Measurements from ENCODE around the gene CREBBP.

Gene CREBBP

DNA sequence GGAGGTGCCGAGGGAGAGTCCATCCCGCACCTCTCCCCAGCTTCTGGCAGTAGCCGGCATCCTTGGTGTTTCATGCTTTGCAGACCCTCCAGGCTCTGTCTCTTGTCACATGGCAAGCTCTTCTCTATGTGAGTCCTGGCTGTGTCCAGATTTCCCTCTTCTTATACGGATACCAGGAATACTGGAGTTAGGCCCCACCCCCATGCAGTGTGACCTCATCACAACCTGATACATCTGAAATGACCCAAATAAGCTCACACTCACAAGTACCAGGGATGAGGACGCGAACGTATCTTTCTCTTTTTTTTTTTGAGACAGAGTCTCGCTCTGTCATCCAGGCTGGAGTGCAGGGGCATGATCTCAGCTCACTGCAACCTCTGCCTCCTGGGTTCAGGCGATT lies 186.5 kb downstream of the CREBBP start:
- no peak overlapping the region for H3K27ac Mint-ChIP-seq
- no peak overlapping the region for H3K4me3 Mint-ChIP-seq
- H3K4me1 Mint-ChIP-seq, result peaks cover 19% of the 10 kb centered on the region
- CTCF ChIA-PET, result interaction anchor here (0.7 to 0.9 kb wide), 2 partner anchors 9 to 456 kb away, joined by 3 to 5 read pairs; no protein-coding TSS in a partner anchor
- no peaks in the 10 kb centered on the region for H3K27me3 Mint-ChIP-seq
- H3K36me3 Mint-ChIP-seq, result peaks cover 10% of the 10 kb centered on the region
- no peak for DNase-seq
- no peaks in the 10 kb centered on the region for H3K9me3 Mint-ChIP-seq

DNA sequence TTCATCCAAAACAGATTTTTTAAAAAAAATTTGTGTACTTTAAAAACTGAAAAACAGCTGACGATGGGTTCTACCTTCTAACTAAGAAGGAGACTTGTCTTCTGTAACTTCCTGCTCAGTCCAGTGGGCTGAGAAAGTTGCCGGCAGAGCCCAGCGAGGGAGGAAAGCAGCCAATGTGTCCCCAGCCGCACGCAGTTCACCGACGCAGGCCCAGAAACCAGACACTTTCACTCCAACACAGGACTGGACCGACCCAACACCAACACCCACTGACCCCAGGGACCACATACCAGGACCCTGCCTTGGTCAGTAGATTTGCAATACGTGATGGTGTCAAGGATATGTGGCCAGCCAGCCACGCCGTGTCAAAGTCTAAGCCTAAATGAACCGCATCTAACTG lies 188.8 kb downstream of the CREBBP start:
- Mint-ChIP-seq H3K27me3 (no peaks in the 10 kb centered on the region), H3K4me3 (no peak overlapping the region)

DNA sequence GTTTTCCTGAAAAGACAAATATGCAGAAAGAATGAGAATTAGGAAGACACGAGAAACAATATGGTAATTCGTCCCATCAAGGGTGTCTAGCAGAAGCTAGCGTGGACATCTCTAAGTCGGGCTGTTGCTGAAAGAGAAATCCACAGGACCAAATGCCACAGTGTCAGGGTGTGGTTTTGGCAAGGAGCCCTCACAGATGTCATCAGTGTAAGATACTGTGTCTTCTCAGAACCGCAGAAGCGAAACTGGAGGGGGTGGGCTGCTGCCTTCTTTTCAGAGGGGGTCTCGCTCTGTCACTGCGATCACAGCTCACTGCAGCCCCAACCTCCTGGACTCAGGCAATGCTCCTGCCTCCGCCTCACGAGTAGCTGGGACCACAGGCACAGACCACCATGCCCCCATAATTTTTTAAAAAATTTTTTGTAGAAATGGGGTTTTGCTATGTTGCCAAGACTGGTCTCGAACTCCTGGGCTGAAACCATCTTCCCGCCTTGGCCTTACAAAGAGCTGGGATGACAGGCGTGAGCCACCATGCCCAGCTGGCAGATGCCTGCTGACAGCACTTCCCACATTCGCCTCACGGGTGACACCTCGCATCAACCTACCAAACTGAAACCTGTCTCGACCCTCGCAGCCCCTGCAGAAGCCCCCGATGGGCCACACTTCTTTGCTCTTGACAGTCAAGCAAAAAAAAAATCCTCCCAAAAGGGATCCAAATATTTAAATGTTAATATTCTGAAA lies 189.4 kb downstream of the CREBBP start:
- peaks cover 13% of the 10 kb centered on the region for H3K4me1 Mint-ChIP-seq
- peaks cover 21% of the 10 kb centered on the region for H3K36me3 Mint-ChIP-seq
- no peaks in the 10 kb centered on the region for H3K27me3 Mint-ChIP-seq
- no peak overlapping the region for H3K27ac Mint-ChIP-seq
- H3K9me3 Mint-ChIP-seq, result no peaks in the 10 kb centered on the region
- DNase-seq, result no peak
- CTCF ChIA-PET, result interaction anchor here (1.0 to 2.8 kb wide), 5 partner anchors 9 to 248 kb away, joined by 3 to 10 read pairs (median 4); no protein-coding TSS in a partner anchor
- H3K4me3 Mint-ChIP-seq, result no peak overlapping the region

More for the DNA sequence above, 188.8 kb downstream of the CREBBP start:
- H3K36me3 Mint-ChIP-seq, result peaks cover 21% of the 10 kb centered on the region
- no peak for DNase-seq
- CTCF ChIA-PET, result interaction anchor here (1.0 to 2.8 kb wide), 4 partner anchors 8 to 248 kb away, joined by 3 to 10 read pairs (median 6); no protein-coding TSS in a partner anchor
- H3K27ac Mint-ChIP-seq, result no peak overlapping the region
- H3K4me1 Mint-ChIP-seq, result peaks cover 13% of the 10 kb centered on the region
- H3K9me3 Mint-ChIP-seq, result no peaks in the 10 kb centered on the region

DNA sequence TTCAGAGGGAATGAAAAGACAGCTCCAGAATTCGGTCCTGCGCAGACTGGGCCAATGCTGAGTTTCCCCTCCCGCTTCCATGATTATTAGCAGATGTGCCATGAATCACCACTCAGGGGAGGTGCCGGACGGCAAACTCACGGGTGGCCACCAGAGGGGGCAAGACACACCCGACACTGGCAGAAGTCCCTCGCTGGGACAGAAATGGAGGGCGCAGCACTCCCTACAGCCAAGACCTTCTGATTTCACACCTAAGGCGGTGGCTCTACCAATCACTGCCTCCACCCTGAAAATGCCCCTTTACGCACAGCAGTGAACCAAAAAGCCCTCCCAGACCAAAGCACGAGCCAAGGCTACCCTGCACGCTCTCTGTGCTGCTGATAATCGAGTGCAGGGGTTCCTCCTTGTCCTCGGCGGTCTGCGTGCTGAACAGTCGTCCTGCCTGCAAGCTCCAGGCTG lies 190.0 kb downstream of the CREBBP start:
- peaks cover 13% of the 10 kb centered on the region for H3K4me1 Mint-ChIP-seq
- CTCF ChIA-PET, result interaction anchor here (0.6 to 2.8 kb wide), 7 partner anchors 10 to 564 kb away, joined by 3 to 10 read pairs (median 4); no protein-coding TSS in a partner anchor
- no peak overlapping the region for H3K27ac Mint-ChIP-seq
- peaks cover 21% of the 10 kb centered on the region for H3K36me3 Mint-ChIP-seq
- H3K27me3 Mint-ChIP-seq, result no peaks in the 10 kb centered on the region
- no peaks in the 10 kb centered on the region for H3K9me3 Mint-ChIP-seq
- no peak overlapping the region for H3K4me3 Mint-ChIP-seq
- DNase-seq, result peak; percentile 89

DNA sequence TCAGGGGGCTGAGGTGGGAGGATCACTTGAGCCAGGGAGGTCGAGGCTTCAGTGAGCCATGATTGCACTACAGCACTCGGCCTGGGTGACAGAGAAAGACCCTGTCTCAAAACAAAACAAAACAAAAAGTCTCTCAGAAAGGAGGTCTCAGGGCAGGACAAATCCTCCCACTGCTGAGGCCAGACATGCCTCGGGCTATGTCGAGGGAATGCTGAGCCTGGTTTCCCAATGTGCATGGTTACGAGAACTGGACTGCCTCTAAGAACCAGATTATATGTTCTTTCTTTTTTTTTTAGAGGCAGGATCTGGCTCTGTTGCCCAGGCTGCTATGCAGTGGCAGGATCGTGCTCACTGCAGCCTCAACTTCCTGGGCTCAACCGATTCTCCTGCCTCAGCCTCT lies 190.8 kb downstream of the CREBBP start:
- H3K36me3 Mint-ChIP-seq, result peaks cover 23% of the 10 kb centered on the region
- H3K4me3 Mint-ChIP-seq, result no peak overlapping the region
- CTCF ChIA-PET, result interaction anchor here (0.6 to 2.8 kb wide), 5 partner anchors 17 to 565 kb away, joined by 3 to 10 read pairs (median 3); no protein-coding TSS in a partner anchor
- H3K27ac Mint-ChIP-seq, result no peak overlapping the region
- H3K9me3 Mint-ChIP-seq, result no peaks in the 10 kb centered on the region
- DNase-seq, result no peak
- H3K27me3 Mint-ChIP-seq, result no peaks in the 10 kb centered on the region
- peaks cover 13% of the 10 kb centered on the region for H3K4me1 Mint-ChIP-seq

DNA sequence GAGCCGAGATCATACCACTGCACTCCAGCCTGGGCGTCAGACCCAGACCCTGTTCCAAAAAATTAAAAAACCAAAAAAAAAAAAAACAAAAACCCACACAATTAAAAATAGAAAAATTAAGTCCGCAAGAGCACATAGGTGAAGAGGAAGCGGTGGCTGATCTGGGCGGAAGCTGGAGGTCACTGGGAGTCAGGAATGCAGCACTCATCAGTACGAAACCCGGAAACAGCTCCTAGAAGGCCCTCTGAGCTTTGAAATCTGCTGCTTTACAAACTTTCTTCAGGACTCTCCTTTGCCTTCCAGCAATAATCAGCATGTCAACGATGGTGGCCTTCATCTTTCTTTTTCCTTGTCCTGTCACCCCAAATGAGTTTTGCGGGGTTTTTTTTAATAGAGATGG lies 192.7 kb downstream of the CREBBP start:
- CTCF ChIA-PET, result interaction anchor here (0.8 to 1.0 kb wide), 2 partner anchors 62 to 191 kb away, joined by 3 read pairs; no protein-coding TSS in a partner anchor
- Mint-ChIP-seq H3K4me3 (no peak overlapping the region), H3K9me3 (no peaks in the 10 kb centered on the region), H3K36me3 (peaks cover 29% of the 10 kb centered on the region), H3K27me3 (no peaks in the 10 kb centered on the region), H3K27ac (no peak overlapping the region), H3K4me1 (peaks cover 13% of the 10 kb centered on the region)
- no peak for DNase-seq

DNA sequence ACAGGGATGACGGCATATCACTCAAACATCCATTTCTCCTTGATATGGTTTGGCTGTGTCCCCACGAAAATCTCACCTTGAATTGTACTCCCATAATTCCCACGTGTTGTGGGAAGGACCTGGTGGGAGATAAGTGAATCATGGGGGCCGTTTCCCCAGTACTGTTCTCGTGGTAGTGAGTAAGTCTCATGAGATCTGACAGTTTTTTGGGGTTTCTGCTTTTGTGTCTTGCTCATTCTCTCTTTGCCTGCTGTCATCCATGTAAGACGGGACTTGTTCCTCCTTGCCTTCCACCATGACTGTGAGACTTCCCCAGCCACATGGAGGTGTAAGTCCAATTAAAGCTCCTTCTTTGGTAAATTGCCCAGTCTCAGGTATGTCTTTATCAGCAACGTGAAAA lies 193.5 kb downstream of the CREBBP start:
- Mint-ChIP-seq H3K9me3 (no peaks in the 10 kb centered on the region), H3K27me3 (no peaks in the 10 kb centered on the region), H3K36me3 (peaks cover 33% of the 10 kb centered on the region), H3K27ac (no peak overlapping the region), H3K4me3 (no peak overlapping the region), H3K4me1 (peaks cover 13% of the 10 kb centered on the region)
- no peak for DNase-seq
- CTCF ChIA-PET, result interaction anchor here (0.6 kb wide), 1 partner anchor 200 kb away, joined by 3 read pairs; no protein-coding TSS in a partner anchor

DNA sequence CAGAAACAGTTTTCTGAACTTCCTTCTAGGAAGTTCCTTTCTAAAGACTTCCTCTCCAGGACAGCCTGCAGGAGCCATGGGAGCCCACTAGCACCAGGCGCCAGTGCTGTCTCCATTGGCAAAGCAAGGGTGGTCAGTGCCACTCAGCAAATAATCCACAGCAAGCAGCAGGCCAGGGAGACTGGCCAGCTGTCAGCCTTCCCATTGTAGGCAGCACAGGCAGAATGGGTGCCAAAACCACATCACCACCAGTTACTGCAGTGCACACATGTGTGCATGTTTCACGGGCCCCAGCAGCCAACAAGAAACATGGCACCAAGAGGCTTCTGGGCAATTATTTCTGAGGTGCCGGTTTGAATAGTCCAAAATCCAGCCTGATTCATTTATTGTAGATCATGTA lies 199.3 kb downstream of the CREBBP start:
- CTCF ChIA-PET, result no interaction called here
- Mint-ChIP-seq H3K9me3 (no peaks in the 10 kb centered on the region), H3K36me3 (peaks cover 37% of the 10 kb centered on the region), H3K4me3 (no peak overlapping the region), H3K4me1 (no peaks in the 10 kb centered on the region), H3K27ac (peak overlapping the region; percentile 45), H3K27me3 (no peaks in the 10 kb centered on the region)
- DNase-seq, result no peak

DNA sequence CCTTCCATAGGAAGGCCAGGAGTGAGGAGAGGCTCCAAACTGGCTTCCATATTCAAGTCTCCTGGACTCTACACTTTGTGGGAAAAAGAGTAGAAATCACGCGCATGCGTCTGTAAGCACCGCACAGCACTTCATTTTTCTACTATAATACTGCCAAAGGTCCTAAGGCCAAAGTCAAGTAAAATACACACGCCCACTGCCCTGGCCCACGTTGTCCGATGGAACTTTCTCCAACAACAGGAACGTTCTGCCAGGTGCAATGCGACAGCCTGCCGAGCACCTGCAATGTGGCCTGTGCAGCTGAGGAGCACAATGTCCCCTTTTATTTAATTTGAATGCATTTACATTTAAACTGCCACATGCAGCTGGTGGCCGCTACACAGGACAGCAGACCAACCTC lies 202.5 kb downstream of the CREBBP start:
- no peaks in the 10 kb centered on the region for H3K27me3 Mint-ChIP-seq
- H3K4me3 Mint-ChIP-seq, result no peak overlapping the region
- H3K4me1 Mint-ChIP-seq, result no peaks in the 10 kb centered on the region
- DNase-seq, result no peak
- H3K9me3 Mint-ChIP-seq, result no peaks in the 10 kb centered on the region
- no peak overlapping the region for H3K27ac Mint-ChIP-seq
- peaks cover 41% of the 10 kb centered on the region for H3K36me3 Mint-ChIP-seq
- CTCF ChIA-PET, result no interaction called here

DNA sequence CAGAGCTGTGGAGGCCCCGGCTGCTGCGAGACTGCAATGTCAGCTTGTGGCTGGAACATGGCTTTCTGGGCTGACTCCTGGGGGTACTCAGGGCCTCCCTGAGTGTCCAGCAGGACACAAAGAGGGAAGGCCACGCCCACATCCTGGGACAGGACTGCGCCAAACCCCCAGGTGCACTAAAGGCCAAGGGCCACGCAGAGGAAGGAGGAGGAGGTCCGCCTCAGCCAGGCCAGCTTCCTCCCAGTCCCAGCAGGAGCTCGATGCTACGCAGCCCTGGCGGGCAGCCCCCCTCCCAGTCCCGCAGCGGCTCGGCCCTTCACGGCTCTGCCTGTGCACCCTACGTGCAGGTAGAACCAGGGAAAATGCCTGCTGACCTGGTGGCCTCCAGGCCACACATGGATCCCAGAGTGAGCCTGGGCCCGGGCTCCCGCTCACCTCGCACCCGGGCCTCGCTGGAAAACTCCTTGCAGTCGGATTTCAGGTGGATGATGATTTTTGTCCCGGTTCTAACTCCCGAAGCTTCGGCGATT lies 204.8 kb downstream of the CREBBP start:
- H3K27me3 Mint-ChIP-seq, result no peaks in the 10 kb centered on the region
- no peak overlapping the region for H3K27ac Mint-ChIP-seq
- H3K4me3 Mint-ChIP-seq, result no peak overlapping the region
- peaks cover 34% of the 10 kb centered on the region for H3K36me3 Mint-ChIP-seq
- CTCF ChIA-PET, result no interaction called here
- no peak for DNase-seq
- H3K9me3 Mint-ChIP-seq, result no peaks in the 10 kb centered on the region
- H3K4me1 Mint-ChIP-seq, result peaks cover 3% of the 10 kb centered on the region
